ENCODE results near the gene GRIK5.

Gene GRIK5

DNA sequence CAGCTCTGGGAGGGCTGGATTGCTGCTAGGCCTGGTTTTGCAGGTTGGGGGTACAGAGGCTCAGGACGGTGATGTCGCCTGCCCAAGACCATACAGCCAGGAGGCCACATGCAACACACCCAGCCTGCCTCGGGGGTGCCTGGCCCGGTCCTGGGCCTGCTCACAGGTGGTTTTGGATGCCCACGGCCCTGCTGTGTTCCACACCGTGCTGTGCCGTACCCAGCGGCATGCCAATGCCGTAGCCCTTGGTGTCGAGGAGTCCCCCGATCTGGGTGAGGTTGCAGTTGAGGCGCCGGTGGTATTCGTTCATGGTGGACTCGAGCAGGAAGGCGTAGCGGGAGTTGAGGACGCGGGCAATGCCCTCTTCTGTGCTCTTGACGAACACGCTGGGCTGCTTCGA lies 64.5 kb downstream of the GRIK5 start:
- no peak for DNase-seq

- no peak for DNase-seq
Measured at GRCh38 chr19:42003506-42004294, 66.3 kb downstream of the GRIK5 start.

GRCh38 chr19:41999878-42000208 lies 70.2 kb downstream of the GRIK5 start:
- no peak for DNase-seq

DNA sequence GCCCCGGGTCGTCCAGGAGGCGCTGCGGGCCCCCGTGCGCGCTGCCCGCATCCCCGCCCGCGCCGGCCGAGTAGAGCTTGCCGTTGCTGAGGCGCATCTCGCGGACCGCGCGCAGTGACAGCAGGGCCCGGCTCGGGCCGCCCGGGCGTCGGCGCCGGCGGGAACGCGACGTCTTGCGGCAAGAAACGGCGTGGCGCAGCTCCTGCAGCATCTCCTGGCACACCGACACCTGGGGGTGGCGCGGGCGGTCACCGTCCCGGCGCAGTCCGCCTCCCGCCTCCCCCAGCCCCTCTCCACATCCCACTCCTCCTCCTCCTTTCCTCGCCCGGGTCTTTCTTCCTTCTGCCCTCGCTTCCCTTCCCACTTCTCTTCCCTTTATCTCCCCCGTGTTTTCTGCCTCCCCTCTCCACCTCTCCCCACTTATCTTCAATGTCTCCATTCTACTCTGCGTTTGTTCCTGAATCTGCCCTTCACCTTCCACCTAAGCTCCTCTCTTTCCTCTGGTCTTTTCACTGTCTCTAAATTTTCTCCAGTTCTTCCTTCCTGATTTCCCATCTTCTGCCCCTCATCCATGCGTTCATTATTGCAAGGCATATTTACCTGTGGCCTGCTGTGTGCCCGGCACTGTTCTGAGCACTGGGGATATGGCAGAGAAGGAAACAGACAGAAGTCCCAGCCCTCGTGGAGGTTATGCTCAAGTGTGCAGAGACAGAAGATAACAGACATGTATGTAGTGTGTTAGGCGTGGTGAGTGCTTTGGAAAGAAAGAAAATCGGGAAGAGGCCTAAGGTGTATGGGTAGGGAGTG lies 70.7 kb downstream of the GRIK5 start:
- DNase-seq: no peak

GRCh38 chr19:41998246-41999020 lies 71.6 kb downstream of the GRIK5 start:
- no peak for DNase-seq

DNA sequence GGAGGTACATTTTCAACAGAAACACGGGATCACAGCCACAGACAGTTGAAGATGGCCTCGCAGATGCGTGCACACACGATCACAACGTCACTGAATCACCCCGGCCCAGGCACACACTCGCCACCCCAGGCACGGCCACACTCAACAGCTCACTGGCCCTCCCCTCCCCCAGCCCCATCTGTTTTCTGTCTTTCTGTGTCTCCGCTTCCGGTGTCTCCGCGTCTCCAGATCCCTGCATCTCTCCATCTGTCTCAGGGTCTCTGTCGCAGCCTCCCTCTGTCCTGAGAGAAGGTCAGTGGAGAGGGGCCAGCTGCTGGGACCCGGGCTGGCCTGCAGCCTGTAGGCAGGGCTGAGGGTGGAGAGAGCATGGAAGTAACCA lies 72.2 kb downstream of the GRIK5 start:
- DNase-seq: peak in 1 of 2 experiments; percentile 8

- DNase-seq: no peak
Measured at GRCh38 chr19:41997121-41997850, 72.7 kb downstream of the GRIK5 start.

DNA sequence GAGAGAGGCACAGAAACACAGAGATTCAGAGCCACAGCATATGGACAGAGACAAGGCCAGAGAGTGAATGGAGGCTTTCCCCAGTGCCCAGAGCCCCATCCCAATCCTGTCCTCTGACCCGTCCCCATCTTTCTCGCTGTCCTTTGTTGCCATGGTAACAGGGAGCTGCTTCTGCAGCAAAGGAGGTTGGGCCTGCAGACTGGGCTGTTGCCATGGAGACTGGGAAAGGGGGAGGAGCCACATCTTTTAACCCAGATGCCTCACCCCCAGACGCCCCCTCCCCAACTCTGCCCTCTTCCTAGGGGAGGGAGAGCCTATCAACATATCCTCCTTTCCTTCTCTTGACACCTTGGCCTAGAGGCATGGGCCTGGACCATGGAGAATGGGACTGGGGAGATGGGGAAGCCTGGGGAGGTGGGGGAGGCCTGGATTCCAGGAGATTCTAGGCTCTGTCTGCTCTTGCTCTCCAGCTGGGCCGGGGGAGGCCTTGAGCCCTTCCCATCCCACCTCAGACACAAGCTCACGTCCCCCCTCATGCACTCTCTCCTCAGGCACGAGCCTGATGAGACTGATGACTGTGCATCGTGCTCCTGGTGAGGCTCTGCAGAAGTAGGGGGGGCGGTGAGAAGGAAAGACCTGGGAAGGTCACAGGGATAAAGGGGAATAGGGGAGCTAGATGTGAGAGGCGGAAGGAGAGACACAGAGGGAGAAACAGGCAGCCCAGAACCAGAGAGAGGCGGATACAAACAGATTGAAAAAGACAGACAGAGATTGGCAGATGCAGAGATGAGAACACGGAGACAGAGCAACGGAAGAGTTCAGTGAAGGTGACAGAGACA lies 73.8 kb downstream of the GRIK5 start:
- peak in 1 of 2 experiments; percentile 66 for DNase-seq

GRCh38 chr19:41994994-41995958 lies 74.7 kb downstream of the GRIK5 start:
- DNase-seq: no peak

- DNase-seq: peak in 1 of 2 experiments; percentile 14
Measured at GRCh38 chr19:41994521-41994971, 75.5 kb downstream of the GRIK5 start.

DNA sequence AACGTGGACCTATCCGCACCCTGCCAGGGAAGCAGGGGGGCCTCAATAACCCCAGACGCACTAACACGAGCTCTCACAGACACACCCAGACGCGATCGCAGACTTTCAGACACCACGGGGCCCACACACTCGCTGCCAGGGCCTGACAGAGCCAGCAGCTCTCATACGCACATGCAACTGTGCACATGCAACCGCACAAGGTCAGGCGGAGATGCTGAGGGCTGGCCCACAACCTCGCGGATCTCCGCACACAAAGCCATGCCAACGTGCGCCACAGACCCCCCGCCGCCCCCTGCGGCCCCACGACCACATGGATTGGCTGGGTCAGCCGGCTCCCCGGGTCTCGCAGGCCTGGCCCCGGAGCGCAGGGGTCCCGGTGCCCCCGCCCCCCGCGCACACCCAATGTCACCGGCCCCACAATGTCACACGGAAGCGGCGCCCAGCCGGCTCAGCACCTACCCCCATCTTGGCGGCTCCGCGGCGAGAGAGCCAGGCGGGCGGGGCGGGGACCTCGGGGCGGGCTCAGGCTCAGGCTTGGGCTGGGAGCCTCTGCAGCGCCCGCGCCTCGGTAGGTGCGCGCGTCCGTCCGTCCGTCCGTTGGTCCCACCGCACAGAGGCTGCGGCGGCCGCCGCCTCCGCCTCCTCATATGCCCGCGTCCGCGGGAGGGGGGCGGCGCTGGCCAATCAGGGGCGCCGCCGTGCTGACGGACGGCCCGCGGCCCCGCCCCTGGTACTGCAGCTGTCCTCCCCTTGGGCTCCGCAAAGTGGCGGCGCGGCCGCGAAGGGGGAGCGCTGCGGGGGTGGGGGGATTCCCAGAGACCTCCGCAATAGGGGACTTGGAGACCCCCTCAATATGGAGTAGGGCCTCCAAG lies 76.2 kb downstream of the GRIK5 start, which contains the start of gene ATP1A3:
TSS of gene ATP1A3 (minus strand) at position 619 of the 872 bp plus-strand sequence. CDS start at position 465, 154 bp downstream.
- DNase-seq: peak; percentile 42 to 92

GRCh38 chr19:41991925-41992569 lies 78.0 kb downstream of the GRIK5 start:
- peak in 1 of 2 experiments; percentile 58 for DNase-seq

GRCh38 chr19:41991025-41991424 lies 79.0 kb downstream of the GRIK5 start:
- DNase-seq: no peak

GRCh38 chr19:41990615-41991014 lies 79.4 kb downstream of the GRIK5 start:
- no peak for DNase-seq

GRCh38 chr19:41990028-41990427 lies 80.0 kb downstream of the GRIK5 start:
- DNase-seq: no peak

DNA sequence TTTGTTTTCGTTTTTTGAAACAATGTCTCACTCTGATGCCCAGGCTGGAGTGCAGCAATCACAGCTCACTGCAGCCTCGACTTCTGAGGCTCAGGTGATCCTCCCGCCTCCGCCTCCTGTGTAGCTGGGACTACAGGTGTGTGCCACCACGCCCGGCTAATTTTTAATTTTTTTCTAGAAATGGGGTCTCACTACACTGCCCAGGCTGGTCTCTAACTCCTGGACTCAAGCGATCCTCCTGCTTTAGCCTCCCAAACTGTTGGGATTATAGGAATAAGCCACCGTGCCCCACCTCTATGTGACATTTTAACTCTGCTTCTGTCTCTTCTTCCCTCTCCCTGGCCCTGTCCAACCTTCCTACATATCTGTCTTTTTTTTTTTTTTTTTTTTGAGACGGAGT lies 81.1 kb downstream of the GRIK5 start:
- DNase-seq: no peak

- no peak for DNase-seq
Measured at GRCh38 chr19:41987141-41987860, 82.7 kb downstream of the GRIK5 start.

DNA sequence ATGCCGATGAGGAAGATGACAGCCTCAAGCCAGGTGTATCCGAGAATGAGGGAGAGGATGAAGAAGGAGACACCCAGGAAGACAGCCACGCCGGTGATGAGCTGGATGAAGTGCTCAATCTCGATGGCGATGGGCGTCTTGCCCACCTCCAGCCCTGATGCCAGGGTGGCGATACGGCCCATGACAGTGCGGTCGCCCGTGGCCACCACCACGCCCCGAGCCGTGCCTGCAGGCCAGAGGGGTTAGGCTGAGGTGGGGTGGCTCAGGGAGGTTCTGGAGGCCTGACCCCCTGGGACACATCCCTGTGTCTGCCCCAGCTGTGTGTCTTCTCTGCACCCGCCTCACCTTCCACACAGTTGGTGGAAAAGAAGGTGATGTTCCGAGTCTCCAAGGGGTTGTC lies 85.0 kb downstream of the GRIK5 start:
- no peak for DNase-seq
